Measurements from ENCODE around the gene GRK3.

- no peak for TF ChIP-seq CTCF (IDR thresholded peaks at IDR 0.05)
- TF ChIP-seq POLR2A (IDR thresholded peaks at IDR 0.05) = no peak
Observed at GRCh38 chr22:25695146-25695545, 130.7 kb downstream of the GRK3 start.
